Heart right ventricle (tissue), 16 donors: ENCODE data around the gene EFCAB14. TPM values are rescaled to one million over a fixed set of nuclear protein-coding genes. Genes with fewer than 3 reads are reported as not detected.
A peak's percentile ranks its signal among the peaks of the same experiment; 100 is the strongest.
"Not testable (repeated sequence)": the region's sequence is repeated elsewhere in the genome, so short reads cannot be mapped to it uniquely, and the experiment has no call there.

ENCODE experiments used
- ATAC-seq, 8 donors: fragments of 200-7000 bp; cut with Tn5 transposase; one replicate each; pipeline ENCODE4 v1.9.1; 2020; ENCODE audit warnings: mild to moderate bottlenecking in 8 of 8, moderate library complexity in 8 of 8, moderate number of reproducible peaks in 1 of 8
- DNase-seq, 2 donors: peaks; one replicate each; pipeline ENCODE4 v3.0.0-alpha.2; 2020
- H3K27ac ChIP-seq, 10 donors: fragments of 200-600 bp; sonication (generic) in 2 of 10; one replicate each; pipeline versions ENCODE4 v1.5.0 to v1.8.0; 2020 to 2022; ENCODE audit warnings: mild to moderate bottlenecking in 3 of 10
- H3K27me3 ChIP-seq, 7 donors: fragments of 200-600 bp; one replicate each; pipeline ENCODE4 v1.8.0; 2021 to 2022; ENCODE audit warnings: mild to moderate bottlenecking in 2 of 7
- H3K36me3 ChIP-seq, 9 donors: fragments of 200-600 bp; sonication (generic) in 1 of 9; one replicate each; pipeline versions ENCODE4 v1.5.0 to v1.8.0; 2020 to 2022; ENCODE audit warnings: mild to moderate bottlenecking in 2 of 9
- H3K4me1 ChIP-seq, 9 donors: fragments of 200-600 bp; sonication (generic) in 1 of 9; one replicate each; pipeline versions ENCODE4 v1.5.0 to v1.8.0; 2020 to 2022; ENCODE audit warnings: mild to moderate bottlenecking in 4 of 9
- H3K4me3 ChIP-seq, 10 donors: fragments of 200-600 bp; sonication (generic) in 2 of 10; one replicate each; pipeline versions ENCODE4 v1.5.0 to v1.8.0; 2020 to 2022; ENCODE audit warnings: mild to moderate bottlenecking in 7 of 10, moderate library complexity in 2 of 10
- H3K9me3 ChIP-seq, 11 donors: fragments of 200-600 bp in 10 of 11; sonication (generic) in 2 of 11; one replicate each; pipeline versions ENCODE4 v1.5.0 to v1.8.0; 2013 to 2022; ENCODE audit warnings: mild to moderate bottlenecking in 2 of 11, control low read depth in 1 of 11, moderate library complexity in 1 of 11
- WGBS, 2 donors: extraction: QIAGEN DNeasy Blood & Tissue Kit; methylation state at CpG; one replicate each; pipeline ENCODE4 v1.1.7; 2013; ENCODE audit warnings: inconsistent platforms in 1 of 2; 5-methylcytosine and 5-hydroxymethylcytosine counted together
- intact Hi-C, 10 donors: fragments of 100-400 bp; cut with DNase I; formaldehyde crosslinking; loops; one replicate each; pipeline versions ENCODE4 v1.11.1 to v1.14.2; 2022
- polyA plus RNA-seq, 2 donors: library from polyadenylated mRNA; stranded (reverse); fragments of 200-250 nt; gene quantifications; one replicate each; pipeline ENCODE4 v1.2.3, GENCODE V29; 2013
- total RNA-seq, 10 donors: library from RNA; stranded (reverse); fragmentation: NEBNext Ultra II Directional in 3 of 10; extraction: Animal tissue kit (Norgen Biotek cat#: 25700) in 3 of 10; gene quantifications; one replicate each; pipeline versions ENCODE4 v1.2.1 to v1.2.4, GENCODE V29; 2021 to 2023
- TF ChIP-seq, protein P1 (sequence below), 9 donors: fragments of 200-600 bp; sonication (generic) in 2 of 9; IDR thresholded peaks; one replicate each; pipeline versions ENCODE4 v1.5.0 to v1.8.0; 2021 to 2022; ENCODE audit warnings: antibody characterized with exemption in 9 of 9, mild to moderate bottlenecking in 5 of 9, moderate library complexity in 1 of 9
- donor health status: Arrhythmogenic right ventricular cardiomyopathy.
- donor health status: ischemic (EF 13 %, LVEDD 7.1; RV severe dilation, severe dysfunction).
- donor health status: healthy with polysubstance abuse.
- donor health status: DM: no; HTN: yes; CAD: no.
- donor health status: DM: no; HTN: no; CAD: no.
- donor health status: ischemic (EF 25% LVEDD 6.9; RV normal size, moderate dysfunction).
- donor health status: ischemic (EF 25% LVEDD 5.7; RV mildly dilated, moderate dysfunction).
- donor health status: healthy.
- donor health status: DM: yes; HTN: yes; CAD: no.
- donor health status: Ischemic cardiomyopathy.
- donor health status: ischemic (EF 35%, LVEDD 5.7; RV mildly dilated, moderate dysfunction).
- donor health status: nonischemic (EF 11% LVEDD 7.7; RV severe dilation, severe dysfunction).
- donor health status: DM: yes; HTN: yes; CAD: no.
- donor health status: PGD.
- donor health status: ischemic (EF 29% LVEDD 5.4; RV normal size, mild dysfunction).
- donor health status: nonischemic (EF 23%, LVEDD 6.1; RV moderate dilation, normal function).

The EFCAB14 gene
- total and polyA plus RNA-seq, 12 donors: 11.0 to 74.5 (median 59.9) TPM

DNA sequence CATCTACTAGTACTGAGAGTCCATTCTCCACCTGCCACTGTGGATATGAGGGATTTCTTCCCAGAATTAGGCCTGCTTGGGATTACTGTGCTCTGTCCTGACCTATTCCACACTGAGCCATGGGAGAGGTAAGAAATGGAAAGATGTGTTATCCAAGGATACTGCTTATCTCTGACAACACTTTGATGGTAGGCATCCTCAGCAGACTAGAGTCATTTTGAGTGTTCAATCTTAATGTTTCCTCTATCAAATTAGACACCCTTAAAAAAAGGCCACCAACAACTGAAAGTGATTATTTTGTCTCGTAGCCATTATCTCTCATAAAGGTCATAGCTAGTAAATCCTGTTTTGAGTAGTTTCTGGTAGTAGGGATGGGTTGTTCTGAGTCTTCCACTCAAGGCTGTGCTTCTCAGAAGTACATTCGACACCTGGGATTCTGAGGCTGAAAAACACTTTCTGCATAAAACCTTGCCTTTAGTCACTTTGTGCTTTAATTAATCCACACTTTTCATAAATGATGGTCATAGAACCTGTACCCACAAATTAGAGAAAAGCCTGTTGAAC, 59.5 kb downstream of the EFCAB14 start:
- no peak for ATAC-seq
- peaks cover 0 to 17% (median 3%) of the 10 kb centered on the region in 9 donors for H3K4me1 ChIP-seq
- intact Hi-C loops: no loop called here
- H3K27me3 ChIP-seq: no peaks in the 10 kb centered on the region
- H3K4me3 ChIP-seq: no peak overlapping the region
- TF ChIP-seq, protein P1, sequence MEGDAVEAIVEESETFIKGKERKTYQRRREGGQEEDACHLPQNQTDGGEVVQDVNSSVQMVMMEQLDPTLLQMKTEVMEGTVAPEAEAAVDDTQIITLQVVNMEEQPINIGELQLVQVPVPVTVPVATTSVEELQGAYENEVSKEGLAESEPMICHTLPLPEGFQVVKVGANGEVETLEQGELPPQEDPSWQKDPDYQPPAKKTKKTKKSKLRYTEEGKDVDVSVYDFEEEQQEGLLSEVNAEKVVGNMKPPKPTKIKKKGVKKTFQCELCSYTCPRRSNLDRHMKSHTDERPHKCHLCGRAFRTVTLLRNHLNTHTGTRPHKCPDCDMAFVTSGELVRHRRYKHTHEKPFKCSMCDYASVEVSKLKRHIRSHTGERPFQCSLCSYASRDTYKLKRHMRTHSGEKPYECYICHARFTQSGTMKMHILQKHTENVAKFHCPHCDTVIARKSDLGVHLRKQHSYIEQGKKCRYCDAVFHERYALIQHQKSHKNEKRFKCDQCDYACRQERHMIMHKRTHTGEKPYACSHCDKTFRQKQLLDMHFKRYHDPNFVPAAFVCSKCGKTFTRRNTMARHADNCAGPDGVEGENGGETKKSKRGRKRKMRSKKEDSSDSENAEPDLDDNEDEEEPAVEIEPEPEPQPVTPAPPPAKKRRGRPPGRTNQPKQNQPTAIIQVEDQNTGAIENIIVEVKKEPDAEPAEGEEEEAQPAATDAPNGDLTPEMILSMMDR (IDR thresholded peaks at IDR 0.05): no peak
- H3K27ac ChIP-seq: no peak overlapping the region
- no peak for DNase-seq
- H3K9me3 ChIP-seq: peaks cover 0 to 3% (median 0%) of the 10 kb centered on the region in 11 donors
- WGBS, 2 donors: 80 to 83% methylated on average over 2 of the region's 2 CpGs
- H3K36me3 ChIP-seq: peaks cover 0 to 96% (median 30%) of the 10 kb centered on the region in 9 donors

DNA sequence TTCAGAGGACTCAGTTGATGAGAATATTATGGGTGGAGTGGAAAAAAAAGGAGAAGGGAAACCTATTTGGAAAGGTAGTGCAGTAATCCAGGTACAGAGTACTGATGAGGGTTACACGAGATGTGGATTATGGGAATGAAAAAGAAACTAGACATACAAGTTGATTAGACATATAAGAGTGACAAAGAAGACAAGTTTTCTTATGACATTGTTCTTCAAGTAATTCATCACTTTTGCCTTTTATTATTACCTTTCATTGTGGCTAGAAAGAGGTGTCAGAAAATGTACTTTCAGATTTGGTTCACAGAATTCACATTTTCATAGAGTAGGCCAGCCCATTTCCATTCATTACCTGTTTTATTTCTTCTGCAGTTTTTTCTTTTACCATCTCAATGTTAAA, 61.1 kb downstream of the EFCAB14 start:
- intact Hi-C loops: no loop called here
- TF ChIP-seq, protein P1 (IDR thresholded peaks at IDR 0.05): no peak
- Histone ChIP-seq H3K36me3 (peaks cover 0 to 98% (median 30%) of the 10 kb centered on the region in 9 donors), H3K9me3 (peaks cover 0 to 3% (median 0%) of the 10 kb centered on the region in 11 donors), H3K27me3 (no peaks in the 10 kb centered on the region), H3K27ac (peak overlapping the region in 1 of 10 donors; percentile 28), H3K4me1 (peaks cover 0 to 28% (median 3%) of the 10 kb centered on the region in 9 donors), H3K4me3 (no peak overlapping the region)
- ATAC-seq (no peak), DNase-seq (no peak)
- WGBS, 2 donors: 54 to 94% methylated on average over 1 of the region's 1 CpG

DNA sequence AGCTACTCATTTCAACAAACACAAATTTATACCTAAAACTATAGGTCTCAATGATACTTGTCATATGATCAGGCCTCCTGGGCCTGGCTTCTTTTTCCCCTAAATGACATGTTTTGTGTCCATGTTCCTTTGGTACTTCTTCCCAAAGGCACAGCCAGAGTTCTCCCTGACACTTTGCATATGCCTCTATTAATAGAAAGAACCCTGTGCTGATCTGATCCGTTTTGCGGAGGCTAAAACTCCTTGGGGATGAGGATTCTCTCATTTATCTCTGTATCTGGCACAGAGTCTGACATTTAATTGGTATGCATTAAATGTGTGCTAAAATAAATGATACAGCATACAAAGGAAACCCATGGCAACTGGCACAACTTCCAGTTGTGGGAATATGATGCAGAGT, 62.3 kb downstream of the EFCAB14 start:
- ATAC-seq (peak in 4 of 8 donors; percentile 38 to 70 (median 48)), DNase-seq (no peak)
- TF ChIP-seq, protein P1 (IDR thresholded peaks at IDR 0.05): no peak
- 43 to 45% methylated on average over 2 of the region's 2 CpGs for WGBS, 2 donors
- Histone ChIP-seq H3K4me3 (no peak overlapping the region), H3K36me3 (peaks cover 0 to 97% (median 30%) of the 10 kb centered on the region in 9 donors), H3K27ac (peak overlapping the region in 3 of 10 donors; percentile 3 to 28 (median 22)), H3K4me1 (peaks cover 0 to 28% (median 3%) of the 10 kb centered on the region in 9 donors), H3K27me3 (no peaks in the 10 kb centered on the region), H3K9me3 (peaks cover 0 to 3% (median 0%) of the 10 kb centered on the region in 11 donors)
- intact Hi-C loops: no loop called here

DNA sequence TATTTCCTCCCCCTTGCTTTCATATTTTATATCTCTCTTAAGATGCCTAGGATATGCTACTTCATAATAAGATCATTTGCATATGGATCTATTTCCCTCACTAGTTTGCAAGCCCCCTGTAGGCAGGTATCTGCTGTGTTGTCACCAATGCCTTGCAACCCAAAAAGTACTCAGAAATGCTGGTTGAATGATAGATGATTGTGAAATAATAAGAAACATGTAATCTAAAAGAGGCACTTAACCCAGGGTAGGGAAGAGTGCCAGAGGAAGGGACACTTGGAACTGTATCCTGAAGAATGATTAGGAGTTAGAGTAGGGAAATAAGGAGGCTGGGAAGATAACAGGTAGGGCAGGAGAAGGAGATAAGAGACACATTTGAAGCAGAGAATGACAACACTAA, 63.1 kb downstream of the EFCAB14 start:
- TF ChIP-seq, protein P1 (IDR thresholded peaks at IDR 0.05): no peak
- no peak for ATAC-seq
- no peak overlapping the region for H3K4me3 ChIP-seq
- intact Hi-C loops: no loop called here
- H3K4me1 ChIP-seq: peaks cover 0 to 28% (median 3%) of the 10 kb centered on the region in 9 donors
- no peak for DNase-seq
- H3K27ac ChIP-seq: peak overlapping the region in 1 of 10 donors; percentile 28
- peaks cover 0 to 90% (median 30%) of the 10 kb centered on the region in 9 donors for H3K36me3 ChIP-seq
- no peaks in the 10 kb centered on the region for H3K27me3 ChIP-seq
- peaks cover 0 to 3% (median 0%) of the 10 kb centered on the region in 11 donors for H3K9me3 ChIP-seq

DNA sequence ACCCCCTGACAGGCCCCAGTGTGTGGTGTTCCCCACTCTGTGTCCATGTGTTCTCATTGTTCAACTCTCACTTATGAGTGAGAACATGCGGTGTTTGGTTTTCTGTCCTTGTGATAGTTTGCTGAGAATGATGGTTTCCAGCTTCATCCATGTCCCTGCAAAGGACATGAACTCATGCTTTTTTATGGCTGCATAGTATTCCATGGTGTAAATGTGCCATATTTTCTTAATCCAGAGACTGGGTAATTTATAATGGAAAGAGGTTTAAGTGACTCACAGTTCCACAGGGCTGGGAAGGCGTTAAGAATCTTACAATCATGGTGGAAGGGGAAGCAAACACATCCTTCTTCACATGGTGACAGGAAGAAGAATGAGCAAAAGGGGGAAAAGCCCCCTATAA, 64.2 kb downstream of the EFCAB14 start:
- H3K27me3 ChIP-seq, H3K4me3 ChIP-seq, ATAC-seq, DNase-seq, H3K27ac ChIP-seq, intact Hi-C loops: not testable (repeated sequence)
- H3K9me3 ChIP-seq: peaks cover 0 to 13% (median 5%) of the 10 kb centered on the region in 11 donors
- H3K36me3 ChIP-seq: peaks cover 0 to 94% (median 42%) of the 10 kb centered on the region in 9 donors
- H3K4me1 ChIP-seq: peaks cover 0 to 28% (median 3%) of the 10 kb centered on the region in 9 donors
- WGBS, 2 donors: 97 to 100% methylated on average over 2 of the region's 2 CpGs
